ENCODE results near the gene ANKS3. TPM values are rescaled to one million over a fixed set of nuclear protein-coding genes. Genes with fewer than 3 reads are reported as not detected.

Gene ANKS3
- total and polyA plus RNA-seq, 2 of the 8 experiments (the other 6 are each of a cell fraction or from before 2014, with no cell fraction given), result 15.5 to 23.9 TPM

- DNase-seq (ENCODE audit: low read depth in 1 of 2, low spot score in 2 of 2), result no peak
- H4K91ac ChIP-seq (replicated peaks; ENCODE audit: insufficient read length, low read length), result no peak overlapping the region
- no peak overlapping the region for H2BK20ac ChIP-seq (ENCODE audit: low read length)
- peaks cover 9 to 16% of the 10 kb centered on the region in 2 experiments for H4K20me1 ChIP-seq (replicated peaks in 1 of 2; ENCODE audit: control insufficient read depth in 1 of 2, insufficient read depth in 2 of 2, low read length in 2 of 2)
- H4K8ac ChIP-seq (ENCODE audit: extremely low read depth, insufficient read depth, low read length), result no peak overlapping the region
- no peak overlapping the region for H3K18ac ChIP-seq (ENCODE audit: extremely low read depth, low read length)
- ChIA-PET CTCF (ENCODE audit: partially characterized antibody) (interaction anchor here (1.0 to 1.3 kb wide), 3 partner anchors 12 to 30 kb away, joined by 3 read pairs; no protein-coding TSS in a partner anchor), POLR2A (ENCODE audit: partially characterized antibody) (no interaction called here)
- H3K27me3 ChIP-seq (replicated peaks in 1 of 4; ENCODE audit: control insufficient read depth in 3 of 4, extremely low read depth in 1 of 4, insufficient read depth in 3 of 4, low read length in 3 of 4), result no peaks in the 10 kb centered on the region
- no peak overlapping the region for H3K4me3 ChIP-seq (ENCODE audit: extremely low read depth in 1 of 4, insufficient read depth in 2 of 4, low read depth in 3 of 4, low read length in 4 of 4)
- peaks cover 0 to 2% (median 0%) of the 10 kb centered on the region in 4 experiments; a peak in 2 of 7 replicates for H3K4me1 ChIP-seq (replicated peaks in 1 of 4; ENCODE audit: control insufficient read depth in 3 of 4, insufficient read depth in 4 of 4, low read length in 3 of 4)
- no peak overlapping the region for H2AFZ ChIP-seq (ENCODE audit: low read length)
- peaks cover 0 to 15% (median 7%) of the 10 kb centered on the region in 4 experiments; a peak in 7 of 8 replicates for H3K36me3 ChIP-seq (ENCODE audit: control insufficient read depth in 2 of 4, insufficient read depth in 4 of 4, low read length in 3 of 4)
- FAIRE-seq, result no peak
- H3K9me3 ChIP-seq (ENCODE audit: insufficient read depth in 2 of 2, low read depth in 1 of 2, low read length in 1 of 2), result no peaks in the 10 kb centered on the region
- no peak overlapping the region for H2AK5ac ChIP-seq (ENCODE audit: low read depth, low read length)
- H3K4me2 ChIP-seq (ENCODE audit: insufficient read depth in 1 of 2, low read depth in 2 of 2, low read length in 2 of 2), result no peak overlapping the region
- H2BK5ac ChIP-seq (ENCODE audit: low read depth, low read length), result no peak overlapping the region; the same call in 1 of the 2 replicates
- no peak overlapping the region for H3K56ac ChIP-seq (replicated peaks; ENCODE audit: insufficient read length, low read depth, low read length)
- no peak overlapping the region for H2BK120ac ChIP-seq (replicated peaks; ENCODE audit: low read depth, low read length)
- H3K27ac ChIP-seq (ENCODE audit: low read depth, low read length), result no peak overlapping the region
- H3K79me1 ChIP-seq (ENCODE audit: low read depth, low read length), result peaks cover 6% of the 10 kb centered on the region
- no peak overlapping the region for H2BK12ac ChIP-seq (ENCODE audit: low read depth, low read length)
- H3K79me2 ChIP-seq (ENCODE audit: control insufficient read depth in 1 of 2, insufficient read depth in 2 of 2, low read length in 2 of 2), result peaks cover 0 to 7% of the 10 kb centered on the region in 2 experiments; a peak in 2 of 4 replicates
- no peak overlapping the region for H3K23ac ChIP-seq (ENCODE audit: insufficient read length)
- H2BK15ac ChIP-seq (ENCODE audit: low read length), result no peak overlapping the region
- H3K9ac ChIP-seq (replicated peaks in 1 of 4; ENCODE audit: extremely low read depth in 1 of 4, low read depth in 3 of 4, low read length in 3 of 4), result no peak overlapping the region
- no peak overlapping the region for H3K14ac ChIP-seq (ENCODE audit: insufficient read length)
- H3K23me2 ChIP-seq (ENCODE audit: low read depth, low read length), result no peaks in the 10 kb centered on the region
- H3K4ac ChIP-seq (replicated peaks; ENCODE audit: insufficient read length, low read depth, low read length), result no peak overlapping the region
- no peak overlapping the region for H4K5ac ChIP-seq (ENCODE audit: insufficient read length, low read depth, low read length)
- WGBS, 2 experiments (ENCODE audit: extremely low coverage in 1 of 2, insufficient coverage in 1 of 2, insufficient read length in 1 of 2, insufficient replicate concordance in 2 of 2, low coverage in 1 of 2, low lambda C conversion rate in 2 of 2, missing lambda C conversion rate in 1 of 2), result 94% methylated on average over 25 of the region's 25 CpGs; no CpG with 5 or more reads in 1 of the 2 experiments
- no peak for TF ChIP-seq ATF2 (IDR thresholded peaks at IDR 0.05; ENCODE audit: low read length)
Measured at GRCh38 chr16:4652561-4652960, 81.5 kb downstream of the ANKS3 start.

Data from H1 (cell line).